Prostate gland (tissue), 2 donors: ENCODE measurements around the gene AK8.

Source experiments
- CTCF ChIP-seq, 4 experiments: fragments of 200-600 bp in 2 of 4; fragments of 450-650 bp in 2 of 4; sonication (generic) in 2 of 4; IDR thresholded peaks; 1 replicate in 3 of 4; 2 replicates in 1 of 4; pipeline ENCODE4 v1.5.1; 2016 to 2019; ENCODE audit warnings: antibody characterized with exemption in 4 of 4, mild to moderate bottlenecking in 2 of 4, moderate library complexity in 2 of 4
- POLR2A ChIP-seq: fragments of 450-650 bp; IDR thresholded peaks from one replicate; pipeline ENCODE4 v1.6.1; 2016; ENCODE audit warnings: antibody characterized with exemption, mild to moderate bottlenecking

- TF ChIP-seq POLR2A (no peak), CTCF (IDR thresholded peaks at IDR 0.05) (no peak)
Measured at GRCh38 chr9:132826621-132827365, 51.3 kb downstream of the AK8 start.
